Endothelial cell of umbilical vein (primary cell): ENCODE data around the gene POU2AF3.

Source experiments
- CTCF ChIP-seq, 2 donors: IDR thresholded peaks; 1 replicate in 1 of 2; 2 replicates in 1 of 2; pipeline ENCODE4 v1.5.1; 2011; ENCODE audit warnings: low read length in 2 of 2, mild to moderate bottlenecking in 2 of 2, moderate library complexity in 2 of 2, control low read depth in 1 of 2, inconsistent platforms in 1 of 2, low read depth in 1 of 2; ENCODE audit not compliant: insufficient read depth in 1 of 2; ENCODE audit errors: extremely low read depth in 1 of 2
- EZH2 ChIP-seq: IDR thresholded peaks from 2 replicates; pipeline ENCODE4 v1.6.1; 2012; ENCODE audit warnings: borderline replicate concordance, low read depth, mild to moderate bottlenecking, moderate library complexity, low read length, inconsistent platforms; ENCODE audit not compliant: severe bottlenecking
- MAX ChIP-seq: IDR thresholded peaks from 2 replicates; pipeline ENCODE4 v1.6.1; 2011; ENCODE audit not compliant: insufficient read depth, insufficient read length
- POLR2A ChIP-seq: IDR thresholded peaks from 2 replicates; pipeline ENCODE4 v1.6.1; 2012; ENCODE audit warnings: low read depth, mild to moderate bottlenecking, control low read depth, low read length
- POLR2AphosphoS5 ChIP-seq: IDR thresholded peaks from 2 replicates; pipeline ENCODE4 v1.6.1; 2012; ENCODE audit warnings: low read depth, mild to moderate bottlenecking, control low read depth, low read length, moderate library complexity; ENCODE audit not compliant: insufficient read depth

GRCh38 chr11:111342329-111342728 lies 44.0 kb downstream of the POU2AF3 start:
- no peak for TF ChIP-seq CTCF (IDR thresholded peaks at IDR 0.05; ENCODE audit: extremely low read depth in 1 of 2, insufficient read depth in 1 of 2, low read depth in 1 of 2, low read length in 2 of 2)
- no peak for TF ChIP-seq EZH2
- no peak for TF ChIP-seq MAX
- TF ChIP-seq POLR2AphosphoS5: no peak
- TF ChIP-seq POLR2A: no peak
